Liver (tissue), 3 donors: ENCODE data around the gene SYPL1.

ENCODE experiments used
- EGR1 ChIP-seq, 2 donors: IDR thresholded peaks; 2 replicates each; pipeline ENCODE4 v1.6.1; 2016 to 2018; ENCODE audit warnings: antibody characterized with exemption in 2 of 2, low read depth in 2 of 2
- FOXA1 ChIP-seq: IDR thresholded peaks from 2 replicates; pipeline ENCODE4 v1.6.1; 2016; ENCODE audit warnings: antibody characterized with exemption
- FOXA2 ChIP-seq: IDR thresholded peaks from 2 replicates; pipeline ENCODE4 v1.6.1; 2016; ENCODE audit warnings: antibody characterized with exemption
- GABPA ChIP-seq, 2 donors: IDR thresholded peaks in 1 of 2; conservative IDR thresholded peaks in 1 of 2; 2 replicates each; pipeline ENCODE4 v1.6.1; 2016; ENCODE audit warnings: antibody characterized with exemption in 2 of 2, mild to moderate bottlenecking in 1 of 2, moderate library complexity in 1 of 2
- JUND ChIP-seq, 2 donors: IDR thresholded peaks; 2 replicates each; pipeline ENCODE4 v1.6.1; 2016; ENCODE audit warnings: antibody characterized with exemption in 2 of 2
- RAD21 ChIP-seq, 2 donors: IDR thresholded peaks; 2 replicates each; pipeline ENCODE4 v1.6.1; 2016; ENCODE audit warnings: antibody characterized with exemption in 2 of 2, mild to moderate bottlenecking in 2 of 2
- RXRA ChIP-seq, 2 donors: IDR thresholded peaks; 2 replicates each; pipeline ENCODE4 v1.6.1; 2017 to 2018; ENCODE audit warnings: antibody characterized with exemption in 2 of 2, mild to moderate bottlenecking in 1 of 2
- TAF1 ChIP-seq: conservative IDR thresholded peaks from 2 replicates; pipeline ENCODE4 v1.6.1; 2016; ENCODE audit warnings: antibody characterized with exemption, mild to moderate bottlenecking
- YY1 ChIP-seq: IDR thresholded peaks from 2 replicates; pipeline ENCODE4 v1.6.1; 2016; ENCODE audit warnings: antibody characterized with exemption, mild to moderate bottlenecking
- TF ChIP-seq, protein P1 (sequence below): fragments of 150-350 bp; IDR thresholded peaks from 2 replicates; pipeline ENCODE4 v1.5.1; 2017; ENCODE audit warnings: improper control_type of control experiment, low read depth, low read length; ENCODE audit not compliant: missing input control
- TF ChIP-seq, protein P2 (sequence below): IDR thresholded peaks from 2 replicates; pipeline ENCODE4 v1.6.1; 2016; ENCODE audit warnings: antibody characterized with exemption, mild to moderate bottlenecking
- TF ChIP-seq, protein P3 (sequence below): IDR thresholded peaks from 2 replicates; pipeline ENCODE4 v1.6.1; 2016; ENCODE audit warnings: antibody characterized with exemption
- TF ChIP-seq, protein P4 (sequence below): IDR thresholded peaks from 2 replicates; pipeline ENCODE4 v1.6.1; 2016; ENCODE audit warnings: antibody characterized with exemption
- TF ChIP-seq, protein P5 (sequence below): IDR thresholded peaks from 2 replicates; pipeline ENCODE4 v1.6.1; 2016; ENCODE audit warnings: antibody characterized with exemption
- donor health status: healthy.
- donor health status: healthy.

DNA sequence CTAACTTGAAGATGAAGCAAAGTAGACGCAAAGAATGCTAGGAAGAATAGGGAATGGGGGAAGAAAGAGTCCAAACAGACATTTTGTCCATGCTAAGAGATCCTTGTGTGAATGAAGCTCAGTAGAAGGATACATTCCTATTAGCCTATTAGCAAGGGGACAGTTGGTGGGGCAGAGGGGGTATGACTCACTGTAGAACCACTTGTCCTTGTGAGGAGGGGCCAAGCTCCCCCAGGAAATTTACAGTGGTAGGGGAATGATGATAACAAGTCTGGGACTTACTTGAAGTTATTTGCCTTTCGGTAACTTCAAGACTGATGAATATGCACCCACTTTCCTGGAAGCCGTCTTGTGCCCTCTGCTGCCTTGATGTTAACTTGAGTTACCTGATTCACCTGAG lies 17.2 kb upstream of the SYPL1 start:
- TF ChIP-seq, protein P1, sequence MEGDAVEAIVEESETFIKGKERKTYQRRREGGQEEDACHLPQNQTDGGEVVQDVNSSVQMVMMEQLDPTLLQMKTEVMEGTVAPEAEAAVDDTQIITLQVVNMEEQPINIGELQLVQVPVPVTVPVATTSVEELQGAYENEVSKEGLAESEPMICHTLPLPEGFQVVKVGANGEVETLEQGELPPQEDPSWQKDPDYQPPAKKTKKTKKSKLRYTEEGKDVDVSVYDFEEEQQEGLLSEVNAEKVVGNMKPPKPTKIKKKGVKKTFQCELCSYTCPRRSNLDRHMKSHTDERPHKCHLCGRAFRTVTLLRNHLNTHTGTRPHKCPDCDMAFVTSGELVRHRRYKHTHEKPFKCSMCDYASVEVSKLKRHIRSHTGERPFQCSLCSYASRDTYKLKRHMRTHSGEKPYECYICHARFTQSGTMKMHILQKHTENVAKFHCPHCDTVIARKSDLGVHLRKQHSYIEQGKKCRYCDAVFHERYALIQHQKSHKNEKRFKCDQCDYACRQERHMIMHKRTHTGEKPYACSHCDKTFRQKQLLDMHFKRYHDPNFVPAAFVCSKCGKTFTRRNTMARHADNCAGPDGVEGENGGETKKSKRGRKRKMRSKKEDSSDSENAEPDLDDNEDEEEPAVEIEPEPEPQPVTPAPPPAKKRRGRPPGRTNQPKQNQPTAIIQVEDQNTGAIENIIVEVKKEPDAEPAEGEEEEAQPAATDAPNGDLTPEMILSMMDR, result no peak
- TF ChIP-seq FOXA1, result no peak
- TF ChIP-seq, protein P2, sequence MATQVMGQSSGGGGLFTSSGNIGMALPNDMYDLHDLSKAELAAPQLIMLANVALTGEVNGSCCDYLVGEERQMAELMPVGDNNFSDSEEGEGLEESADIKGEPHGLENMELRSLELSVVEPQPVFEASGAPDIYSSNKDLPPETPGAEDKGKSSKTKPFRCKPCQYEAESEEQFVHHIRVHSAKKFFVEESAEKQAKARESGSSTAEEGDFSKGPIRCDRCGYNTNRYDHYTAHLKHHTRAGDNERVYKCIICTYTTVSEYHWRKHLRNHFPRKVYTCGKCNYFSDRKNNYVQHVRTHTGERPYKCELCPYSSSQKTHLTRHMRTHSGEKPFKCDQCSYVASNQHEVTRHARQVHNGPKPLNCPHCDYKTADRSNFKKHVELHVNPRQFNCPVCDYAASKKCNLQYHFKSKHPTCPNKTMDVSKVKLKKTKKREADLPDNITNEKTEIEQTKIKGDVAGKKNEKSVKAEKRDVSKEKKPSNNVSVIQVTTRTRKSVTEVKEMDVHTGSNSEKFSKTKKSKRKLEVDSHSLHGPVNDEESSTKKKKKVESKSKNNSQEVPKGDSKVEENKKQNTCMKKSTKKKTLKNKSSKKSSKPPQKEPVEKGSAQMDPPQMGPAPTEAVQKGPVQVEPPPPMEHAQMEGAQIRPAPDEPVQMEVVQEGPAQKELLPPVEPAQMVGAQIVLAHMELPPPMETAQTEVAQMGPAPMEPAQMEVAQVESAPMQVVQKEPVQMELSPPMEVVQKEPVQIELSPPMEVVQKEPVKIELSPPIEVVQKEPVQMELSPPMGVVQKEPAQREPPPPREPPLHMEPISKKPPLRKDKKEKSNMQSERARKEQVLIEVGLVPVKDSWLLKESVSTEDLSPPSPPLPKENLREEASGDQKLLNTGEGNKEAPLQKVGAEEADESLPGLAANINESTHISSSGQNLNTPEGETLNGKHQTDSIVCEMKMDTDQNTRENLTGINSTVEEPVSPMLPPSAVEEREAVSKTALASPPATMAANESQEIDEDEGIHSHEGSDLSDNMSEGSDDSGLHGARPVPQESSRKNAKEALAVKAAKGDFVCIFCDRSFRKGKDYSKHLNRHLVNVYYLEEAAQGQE, result no peak
- TF ChIP-seq JUND (IDR thresholded peaks at IDR 0.05), result no peak
- no peak for TF ChIP-seq RXRA (IDR thresholded peaks at IDR 0.05)
- TF ChIP-seq RAD21 (IDR thresholded peaks at IDR 0.05), result no peak
- TF ChIP-seq, protein P3, sequence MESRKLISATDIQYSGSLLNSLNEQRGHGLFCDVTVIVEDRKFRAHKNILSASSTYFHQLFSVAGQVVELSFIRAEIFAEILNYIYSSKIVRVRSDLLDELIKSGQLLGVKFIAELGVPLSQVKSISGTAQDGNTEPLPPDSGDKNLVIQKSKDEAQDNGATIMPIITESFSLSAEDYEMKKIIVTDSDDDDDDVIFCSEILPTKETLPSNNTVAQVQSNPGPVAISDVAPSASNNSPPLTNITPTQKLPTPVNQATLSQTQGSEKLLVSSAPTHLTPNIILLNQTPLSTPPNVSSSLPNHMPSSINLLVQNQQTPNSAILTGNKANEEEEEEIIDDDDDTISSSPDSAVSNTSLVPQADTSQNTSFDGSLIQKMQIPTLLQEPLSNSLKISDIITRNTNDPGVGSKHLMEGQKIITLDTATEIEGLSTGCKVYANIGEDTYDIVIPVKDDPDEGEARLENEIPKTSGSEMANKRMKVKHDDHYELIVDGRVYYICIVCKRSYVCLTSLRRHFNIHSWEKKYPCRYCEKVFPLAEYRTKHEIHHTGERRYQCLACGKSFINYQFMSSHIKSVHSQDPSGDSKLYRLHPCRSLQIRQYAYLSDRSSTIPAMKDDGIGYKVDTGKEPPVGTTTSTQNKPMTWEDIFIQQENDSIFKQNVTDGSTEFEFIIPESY, result no peak
- no peak for TF ChIP-seq EGR1 (IDR thresholded peaks at IDR 0.05; ENCODE audit: low read depth in 2 of 2)
- no peak for TF ChIP-seq GABPA (IDR thresholded peaks at IDR 0.05 in 1 of 2, conservative IDR thresholded peaks at IDR 0.05 in 1 of 2)
- TF ChIP-seq, protein P4, sequence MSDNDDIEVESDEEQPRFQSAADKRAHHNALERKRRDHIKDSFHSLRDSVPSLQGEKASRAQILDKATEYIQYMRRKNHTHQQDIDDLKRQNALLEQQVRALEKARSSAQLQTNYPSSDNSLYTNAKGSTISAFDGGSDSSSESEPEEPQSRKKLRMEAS, result no peak
- TF ChIP-seq TAF1, result no peak
- TF ChIP-seq YY1, result no peak
- TF ChIP-seq, protein P5, sequence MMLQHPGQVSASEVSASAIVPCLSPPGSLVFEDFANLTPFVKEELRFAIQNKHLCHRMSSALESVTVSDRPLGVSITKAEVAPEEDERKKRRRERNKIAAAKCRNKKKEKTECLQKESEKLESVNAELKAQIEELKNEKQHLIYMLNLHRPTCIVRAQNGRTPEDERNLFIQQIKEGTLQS, result no peak
- TF ChIP-seq FOXA2, result no peak
